Endothelial cell of umbilical vein (primary cell): ENCODE results near the gene RAMAC. TPM values are rescaled to one million over a fixed set of nuclear protein-coding genes. Genes with fewer than 3 reads are reported as not detected.

Source experiments
- BruUV-seq: library from RNA; stranded (reverse); fragments of 400-500 nt; replicated peaks from 2 replicates; lab custom pipeline; 2021; lab: Mats Ljungman, UMichigan
- CTCF ChIA-PET: fragments of 300-600, 350-600 bp; sonication (Branson Sonifier 250); formaldehyde crosslinking; loops from one replicate; lab custom pipeline; 2021; ENCODE audit warnings: antibody characterized with exemption, inconsistent platforms; lab: Charles Lee
- POLR2A ChIA-PET: fragments of 300-600, 350-600 bp; sonication (Branson Sonifier 250); formaldehyde crosslinking; loops from one replicate; lab custom pipeline; 2021; ENCODE audit warnings: antibody characterized with exemption, inconsistent platforms; lab: Charles Lee
- DNase-seq: peaks from one replicate; pipeline ENCODE4 v3.0.0-alpha.2; 2011; ENCODE audit warnings: low read depth, low spot score
- FAIRE-seq: peaks from 2 replicates; lab custom pipeline; 2011; peaks lifted over from hg19 to GRCh38; lab: Jason Lieb, UNC
- H2AFZ ChIP-seq: 2 replicates; pipeline ENCODE4 v1.6.0; 2012; ENCODE audit warnings: low read depth, low read length, control low read depth, inconsistent platforms
- H3K27ac ChIP-seq: 2 replicates; pipeline ENCODE4 v1.5.1; 2011; ENCODE audit warnings: low read depth, mild to moderate bottlenecking, control low read depth, low read length, moderate library complexity; ENCODE audit not compliant: insufficient read depth
- H3K27me3 ChIP-seq, 2 experiments: 2 replicates each; pipeline versions ENCODE4 v1.6.0 to v1.6.1; 2011; ENCODE audit warnings: low read length in 2 of 2, mixed read lengths in 1 of 2; ENCODE audit not compliant: control insufficient read depth in 2 of 2, insufficient read depth in 2 of 2
- H3K36me3 ChIP-seq, 2 experiments: 2 replicates in 1 of 2; 3 replicates in 1 of 2; pipeline ENCODE4 v1.5.1; 2011; ENCODE audit warnings: low read length in 2 of 2, mild to moderate bottlenecking in 1 of 2, moderate library complexity in 1 of 2; ENCODE audit not compliant: control insufficient read depth in 2 of 2, insufficient read depth in 2 of 2; ENCODE audit errors: extremely low read depth in 1 of 2
- H3K4me1 ChIP-seq: 3 replicates; pipeline ENCODE4 v1.5.1; 2011; ENCODE audit warnings: mild to moderate bottlenecking, low read length; ENCODE audit not compliant: control insufficient read depth, insufficient read depth; ENCODE audit errors: extremely low read depth
- H3K4me2 ChIP-seq: 2 replicates; pipeline ENCODE4 v1.6.1; 2011; ENCODE audit warnings: low read length, control low read depth, mixed read lengths; ENCODE audit not compliant: insufficient read depth
- H3K4me3 ChIP-seq, 3 experiments: fragments of 200-600 bp in 1 of 3; sonication (generic), shearing (Covaris generic) in 1 of 3; replicated peaks in 1 of 3; 2 replicates each; pipeline ENCODE4 v1.5.1; 2011 to 2016; ENCODE audit warnings: control low read depth in 3 of 3, low read length in 3 of 3, mild to moderate bottlenecking in 2 of 3, inconsistent platforms in 1 of 3, low read depth in 1 of 3, moderate library complexity in 1 of 3; ENCODE audit not compliant: insufficient read depth in 1 of 3
- H3K79me2 ChIP-seq: 2 replicates; pipeline ENCODE4 v1.6.0; 2012; ENCODE audit warnings: low read length, inconsistent platforms; ENCODE audit not compliant: control insufficient read depth, insufficient read depth
- H3K9ac ChIP-seq: replicated peaks from 2 replicates; pipeline ENCODE3; 2011; ENCODE audit warnings: low read length, control low read depth; ENCODE audit not compliant: insufficient read depth; ENCODE audit errors: extremely low read depth
- H3K9me1 ChIP-seq: replicated peaks from 3 replicates; pipeline ENCODE4 v1.6.0; 2011; ENCODE audit warnings: mild to moderate bottlenecking, low read length; ENCODE audit not compliant: control insufficient read depth, insufficient read depth; ENCODE audit errors: extremely low read depth
- H3K9me3 ChIP-seq: replicated peaks from 2 replicates; pipeline ENCODE4 v1.5.1; 2012; ENCODE audit warnings: low read length, inconsistent platforms; ENCODE audit not compliant: control insufficient read depth, insufficient read depth
- H4K20me1 ChIP-seq: replicated peaks from 2 replicates; pipeline ENCODE3; 2011; ENCODE audit warnings: mild to moderate bottlenecking, low read length; ENCODE audit not compliant: control insufficient read depth, insufficient read depth; ENCODE audit errors: extremely low read depth
- EZH2 ChIP-seq: IDR thresholded peaks from 2 replicates; pipeline ENCODE4 v1.6.1; 2012; ENCODE audit warnings: borderline replicate concordance, low read depth, mild to moderate bottlenecking, moderate library complexity, low read length, inconsistent platforms; ENCODE audit not compliant: severe bottlenecking
- FOS ChIP-seq: IDR thresholded peaks from 2 replicates; pipeline ENCODE4 v1.6.1; 2011; ENCODE audit warnings: mild to moderate bottlenecking, low read length, moderate library complexity, borderline replicate concordance; ENCODE audit not compliant: insufficient read depth
- GATA2 ChIP-seq: IDR thresholded peaks from 2 replicates; pipeline ENCODE4 v1.7.0; 2011; ENCODE audit warnings: low read depth, mild to moderate bottlenecking, moderate library complexity, mixed read lengths, low read length; ENCODE audit not compliant: insufficient read length, insufficient read depth
- JUN ChIP-seq: IDR thresholded peaks from 2 replicates; pipeline ENCODE4 v1.6.1; 2011; ENCODE audit warnings: borderline replicate concordance, low read depth; ENCODE audit not compliant: insufficient read length, insufficient read depth
- MYC ChIP-seq: IDR thresholded peaks from one replicate; pipeline ENCODE4 v1.6.1; 2011; ENCODE audit warnings: mild to moderate bottlenecking, low read depth, low read length
- POLR2A ChIP-seq: IDR thresholded peaks from 2 replicates; pipeline ENCODE4 v1.6.1; 2012; ENCODE audit warnings: low read depth, mild to moderate bottlenecking, control low read depth, low read length
- POLR2AphosphoS5 ChIP-seq: IDR thresholded peaks from 2 replicates; pipeline ENCODE4 v1.6.1; 2012; ENCODE audit warnings: low read depth, mild to moderate bottlenecking, control low read depth, low read length, moderate library complexity; ENCODE audit not compliant: insufficient read depth
- dilution Hi-C: fragments of 300-500 bp; cut with MboI; formaldehyde crosslinking; loops from one replicate; pipeline ENCODE4 v1.15.0; 2019; ENCODE audit warnings: low sequenced_read_pairs; ENCODE audit not compliant: extremely low pct_ligation_motif_present
- intact Hi-C: fragments of 100-400 bp; cut with micrococcal nuclease; formaldehyde crosslinking; loops from one replicate; pipeline ENCODE4 v1.10.0; 2022
- polyA plus RNA-seq, 4 experiments: library from polyadenylated mRNA; depleted of rRNA in 3 of 4; stranded (reverse) in 3 of 4; unstranded in 1 of 4; fragments of >200 nt; gene quantifications; 2 replicates each; pipeline versions ENCODE4 v1.2.1 to v1.2.3, GENCODE V29; 2011 to 2012; ENCODE audit warnings: missing spikeins in 1 of 4
- total RNA-seq: library from RNA; stranded (reverse); gene quantifications from 2 replicates; pipeline ENCODE4 v1.2.3, GENCODE V29; 2021
- TF ChIP-seq, protein P1 (sequence below): IDR thresholded peaks from 2 replicates; pipeline ENCODE4 v1.6.1; 2011; ENCODE audit not compliant: insufficient read depth, insufficient read length
- TF ChIP-seq, protein P2 (sequence below), 2 donors: IDR thresholded peaks; 1 replicate in 1 of 2; 2 replicates in 1 of 2; pipeline ENCODE4 v1.5.1; 2011; ENCODE audit warnings: low read length in 2 of 2, mild to moderate bottlenecking in 2 of 2, moderate library complexity in 2 of 2, control low read depth in 1 of 2, inconsistent platforms in 1 of 2, low read depth in 1 of 2; ENCODE audit not compliant: insufficient read depth in 1 of 2; ENCODE audit errors: extremely low read depth in 1 of 2

The RAMAC gene
- total and polyA plus RNA-seq, 2 donors (not counting 3 experiments of a cell fraction or from before 2014, with no cell fraction given): 12.5 to 14.1 TPM

- Histone ChIP-seq H3K4me3 (no peak overlapping the region), H3K9me1 (no peaks in the 10 kb centered on the region), H3K36me3 (peaks cover 7 to 11% of the 10 kb centered on the region in 2 experiments), H3K79me2 (peaks cover 4% of the 10 kb centered on the region), H3K27ac (no peak overlapping the region), H3K4me1 (peaks cover 14% of the 10 kb centered on the region), H3K4me2 (peak overlapping the region; percentile 30), H4K20me1 (no peaks in the 10 kb centered on the region), H3K27me3 (no peaks in the 10 kb centered on the region), H2AFZ (no peak overlapping the region), H3K9me3 (no peaks in the 10 kb centered on the region), H3K9ac (no peak overlapping the region)
- POLR2A ChIA-PET: no interaction called here
- intact Hi-C loops (loop anchor here (10.0 kb wide), 1 partner anchor 548 kb away; no protein-coding TSS in a partner anchor), dilution Hi-C loops (no loop called here)
- peak; percentile 40 for DNase-seq
- TF ChIP-seq FOS: peak; percentile 36
- TF ChIP-seq JUN: no peak
- CTCF ChIA-PET: interaction anchor here (1.0 kb wide), 1 partner anchor 50 kb away, joined by 3 read pairs; the partner anchor contains the start of gene BTBD1
- FAIRE-seq: no peak
- BruUV-seq: TSS peak; percentile 14
These were observed 30.9 kb downstream of the RAMAC start for GRCh38 chr15:83016906-83017305.

DNA sequence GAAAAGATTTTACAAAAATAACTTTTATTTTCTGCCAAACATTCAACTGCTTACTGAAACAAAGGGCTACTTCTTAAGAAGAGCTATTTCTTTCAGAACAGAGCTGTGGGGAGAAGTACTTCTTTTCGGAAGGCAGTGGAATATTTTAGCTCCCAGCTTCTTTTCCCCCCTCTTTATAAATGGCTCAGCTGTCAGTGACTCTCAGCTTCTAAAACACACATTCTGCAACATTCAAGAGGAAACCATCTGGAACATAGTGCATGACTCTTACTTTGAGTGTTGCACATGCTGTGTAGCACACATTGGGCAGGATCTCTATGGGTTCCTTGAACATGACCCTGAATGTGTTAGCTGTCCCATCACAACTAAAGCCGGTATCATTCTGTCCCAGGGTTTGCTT lies 32.4 kb downstream of the RAMAC start:
- DNase-seq: no peak
- BruUV-seq: no TSS peak
- Histone ChIP-seq H2AFZ (no peak overlapping the region), H3K4me2 (no peak overlapping the region), H3K9me3 (no peaks in the 10 kb centered on the region), H3K36me3 (peaks cover 7 to 11% of the 10 kb centered on the region in 2 experiments), H4K20me1 (no peaks in the 10 kb centered on the region), H3K4me1 (peaks cover 7% of the 10 kb centered on the region), H3K27me3 (no peaks in the 10 kb centered on the region), H3K4me3 (no peak overlapping the region), H3K9ac (no peak overlapping the region), H3K27ac (no peak overlapping the region), H3K79me2 (peaks cover 5% of the 10 kb centered on the region), H3K9me1 (no peaks in the 10 kb centered on the region)
- no peak for FAIRE-seq
- ChIA-PET CTCF (interaction anchor here (0.6 to 1.2 kb wide), 2 partner anchors 15 to 94 kb away, joined by 3 to 4 read pairs; no protein-coding TSS in a partner anchor), POLR2A (no interaction called here)
- TF ChIP-seq POLR2A (no peak), GATA2 (no peak), JUN (no peak), MYC (no peak), EZH2 (no peak), FOS (no peak), POLR2AphosphoS5 (no peak)
- TF ChIP-seq, protein P1, sequence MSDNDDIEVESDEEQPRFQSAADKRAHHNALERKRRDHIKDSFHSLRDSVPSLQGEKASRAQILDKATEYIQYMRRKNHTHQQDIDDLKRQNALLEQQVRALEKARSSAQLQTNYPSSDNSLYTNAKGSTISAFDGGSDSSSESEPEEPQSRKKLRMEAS: no peak
- TF ChIP-seq, protein P2, sequence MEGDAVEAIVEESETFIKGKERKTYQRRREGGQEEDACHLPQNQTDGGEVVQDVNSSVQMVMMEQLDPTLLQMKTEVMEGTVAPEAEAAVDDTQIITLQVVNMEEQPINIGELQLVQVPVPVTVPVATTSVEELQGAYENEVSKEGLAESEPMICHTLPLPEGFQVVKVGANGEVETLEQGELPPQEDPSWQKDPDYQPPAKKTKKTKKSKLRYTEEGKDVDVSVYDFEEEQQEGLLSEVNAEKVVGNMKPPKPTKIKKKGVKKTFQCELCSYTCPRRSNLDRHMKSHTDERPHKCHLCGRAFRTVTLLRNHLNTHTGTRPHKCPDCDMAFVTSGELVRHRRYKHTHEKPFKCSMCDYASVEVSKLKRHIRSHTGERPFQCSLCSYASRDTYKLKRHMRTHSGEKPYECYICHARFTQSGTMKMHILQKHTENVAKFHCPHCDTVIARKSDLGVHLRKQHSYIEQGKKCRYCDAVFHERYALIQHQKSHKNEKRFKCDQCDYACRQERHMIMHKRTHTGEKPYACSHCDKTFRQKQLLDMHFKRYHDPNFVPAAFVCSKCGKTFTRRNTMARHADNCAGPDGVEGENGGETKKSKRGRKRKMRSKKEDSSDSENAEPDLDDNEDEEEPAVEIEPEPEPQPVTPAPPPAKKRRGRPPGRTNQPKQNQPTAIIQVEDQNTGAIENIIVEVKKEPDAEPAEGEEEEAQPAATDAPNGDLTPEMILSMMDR (IDR thresholded peaks at IDR 0.05; ENCODE audit: extremely low read depth in 1 of 2, insufficient read depth in 1 of 2, low read depth in 1 of 2, low read length in 2 of 2): no peak
- intact Hi-C loops: loop anchor here (10.0 kb wide), 1 partner anchor 546 kb away; no protein-coding TSS in a partner anchor
- dilution Hi-C loops: no loop called here
